NOMO-1 treated with DMSO at 0.1 percent for 48 hours (cell line): ENCODE measurements around the gene EHBP1L1.

Source experiments
- DNase-seq: peaks from one replicate; lab custom pipeline; 2025; ENCODE audit not compliant: unreplicated experiment; lab: John Stamatoyannopoulos, UW

Gene EHBP1L1

GRCh38 chr11:65613091-65613928 lies 37.5 kb downstream of the EHBP1L1 start:
- no peak for DNase-seq

DNA sequence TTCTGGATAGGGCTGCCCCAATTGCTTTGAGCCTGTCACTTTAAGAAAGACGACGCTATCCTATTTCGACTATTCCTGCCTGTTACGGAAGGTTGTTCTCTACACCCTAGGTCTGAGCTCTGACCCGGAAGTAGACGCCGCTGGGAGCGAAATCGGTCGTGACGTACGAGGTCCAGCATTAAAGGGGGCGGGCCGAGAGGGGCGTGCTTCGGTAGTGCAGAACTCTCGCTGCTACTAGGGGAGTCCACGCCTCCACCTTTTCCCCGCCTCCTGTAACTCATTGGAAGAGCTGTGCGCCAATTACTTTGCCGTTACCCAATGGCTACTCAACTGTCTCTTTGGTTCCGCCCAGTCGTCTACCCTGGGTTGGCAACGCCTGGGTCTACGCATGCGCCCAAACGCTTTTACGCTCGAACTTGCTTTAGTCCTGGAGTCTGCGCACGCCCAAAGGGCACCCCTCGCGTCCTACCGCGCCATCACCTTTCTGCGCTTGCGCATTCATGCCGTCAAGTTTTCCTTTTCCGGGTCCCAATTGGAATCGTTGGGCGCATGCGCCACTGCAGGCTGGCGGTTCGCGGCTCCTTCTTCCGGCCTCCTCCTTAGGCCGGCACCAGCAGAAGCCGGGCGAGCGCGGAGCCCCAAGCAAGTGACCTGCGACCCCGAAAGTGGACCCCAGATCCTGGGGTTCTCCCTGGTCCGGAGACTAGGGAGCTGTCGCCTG lies 39.5 kb downstream of the EHBP1L1 start, which contains the start of gene PCNX3:
TSS of gene PCNX3 (plus strand) at position 548 of the 721 bp plus-strand sequence. CDS start 536 bp downstream, outside the sequence.
- peak; percentile 100 for DNase-seq

GRCh38 chr11:65615950-65616574 lies 40.2 kb downstream of the EHBP1L1 start:
- DNase-seq, result peak; percentile 12

DNA sequence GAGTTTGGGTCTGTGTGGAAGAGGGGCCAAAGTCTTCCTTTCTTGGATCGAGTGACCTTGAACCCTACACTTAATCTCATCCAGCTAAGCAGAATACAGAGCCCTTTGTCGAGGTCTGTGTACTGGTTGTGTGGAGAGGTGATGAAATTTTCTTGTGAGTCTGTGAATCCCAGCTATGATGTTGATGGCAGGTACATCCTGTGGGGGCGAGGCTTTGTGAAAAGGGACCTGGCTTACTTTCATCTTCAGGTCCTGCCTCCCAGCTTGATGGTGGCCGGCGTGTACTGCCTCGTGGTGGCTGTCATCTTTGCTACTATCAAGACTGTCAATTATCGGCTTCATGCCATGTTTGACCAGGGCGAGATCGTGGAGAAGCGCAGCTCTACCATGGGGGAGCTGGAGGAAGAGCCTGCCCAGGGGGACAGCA lies 40.7 kb downstream of the EHBP1L1 start:
- DNase-seq, result no peak

DNA sequence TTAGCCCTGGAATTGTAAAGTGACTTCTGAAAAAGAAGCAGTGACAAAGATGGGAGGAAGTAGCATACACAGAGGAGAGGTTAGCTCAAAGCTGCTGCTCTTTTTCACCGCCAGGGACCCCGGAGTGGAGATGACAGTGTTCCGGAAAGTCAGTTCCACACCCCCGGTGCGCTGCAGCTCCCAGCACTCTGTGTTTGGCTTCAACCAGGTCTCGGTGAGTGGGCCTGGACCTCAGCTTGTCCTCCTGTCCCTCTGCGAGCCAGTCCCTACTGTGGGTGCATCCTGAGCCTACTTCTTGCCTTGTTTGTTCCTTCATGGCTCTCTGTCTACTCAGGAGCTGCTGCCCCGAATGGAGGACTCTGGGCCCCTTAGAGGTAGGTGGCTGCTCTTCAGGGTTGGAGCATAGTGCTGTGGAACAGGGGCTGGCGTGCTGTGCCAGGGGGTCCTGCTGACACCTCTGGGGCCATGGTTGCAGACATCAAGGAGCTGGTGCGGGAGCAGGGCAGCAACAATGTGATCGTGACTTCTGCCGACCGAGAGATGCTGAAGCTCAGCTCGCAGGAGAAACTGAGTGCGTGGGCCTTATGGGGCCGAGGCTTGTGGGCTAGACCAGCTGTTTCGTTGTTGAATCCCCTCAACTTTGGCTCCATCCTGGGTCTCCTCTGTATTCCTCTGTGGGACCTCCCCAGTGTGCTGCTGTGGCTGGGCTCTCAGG lies 41.4 kb downstream of the EHBP1L1 start:
- no peak for DNase-seq

DNA sequence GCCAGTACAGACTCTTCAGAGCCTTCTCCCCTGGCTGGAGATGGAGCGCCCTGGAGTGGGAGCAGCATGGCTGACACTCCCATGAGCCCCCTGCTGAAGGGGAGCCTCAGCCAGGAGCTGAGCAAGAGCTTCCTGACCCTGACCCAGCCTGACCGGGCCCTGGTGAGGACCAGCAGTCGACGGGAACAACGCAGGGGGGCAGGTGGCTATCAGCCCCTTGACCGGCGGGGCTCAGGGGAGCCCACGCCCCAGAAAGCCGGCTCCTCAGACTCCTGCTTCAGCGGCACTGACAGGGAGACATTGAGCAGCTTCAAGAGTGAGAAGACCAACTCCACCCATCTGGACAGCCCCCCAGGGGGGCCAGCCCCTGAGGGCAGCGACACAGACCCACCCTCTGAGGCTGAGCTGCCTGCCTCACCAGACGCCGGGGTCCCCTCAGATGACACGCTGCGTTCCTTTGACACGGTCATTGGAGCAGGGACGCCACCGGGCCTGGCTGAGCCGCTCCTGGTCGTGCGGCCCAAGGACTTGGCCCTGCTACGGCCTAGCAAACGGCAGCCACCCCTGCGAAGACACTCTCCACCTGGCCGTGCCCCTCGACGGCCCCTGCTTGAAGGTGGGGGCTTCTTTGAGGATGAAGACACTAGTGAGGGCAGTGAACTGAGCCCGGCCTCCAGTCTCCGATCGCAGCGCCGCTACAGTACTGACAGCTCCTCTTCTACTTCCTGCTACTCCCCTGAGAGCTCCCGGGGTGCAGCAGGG lies 42.3 kb downstream of the EHBP1L1 start:
- no peak for DNase-seq

DNA sequence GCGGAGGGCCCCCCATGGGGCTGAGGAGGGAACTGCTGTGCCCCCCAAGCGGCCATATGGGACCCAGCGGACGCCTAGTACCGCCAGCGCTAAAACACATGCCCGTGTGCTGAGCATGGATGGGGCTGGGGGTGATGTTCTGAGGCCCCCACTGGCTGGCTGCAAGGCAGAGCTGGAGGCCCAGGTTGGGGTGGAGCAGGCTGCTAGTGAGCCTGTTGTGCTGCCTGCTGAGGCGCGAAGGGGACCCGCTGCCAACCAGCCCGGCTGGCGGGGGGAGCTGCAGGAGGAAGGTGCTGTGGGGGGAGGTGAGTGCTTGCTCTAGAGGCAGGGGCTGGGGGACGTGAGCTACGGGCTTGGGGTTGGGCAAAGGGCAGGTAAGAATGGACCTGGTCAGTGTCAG lies 42.9 kb downstream of the EHBP1L1 start:
- DNase-seq, result no peak

DNA sequence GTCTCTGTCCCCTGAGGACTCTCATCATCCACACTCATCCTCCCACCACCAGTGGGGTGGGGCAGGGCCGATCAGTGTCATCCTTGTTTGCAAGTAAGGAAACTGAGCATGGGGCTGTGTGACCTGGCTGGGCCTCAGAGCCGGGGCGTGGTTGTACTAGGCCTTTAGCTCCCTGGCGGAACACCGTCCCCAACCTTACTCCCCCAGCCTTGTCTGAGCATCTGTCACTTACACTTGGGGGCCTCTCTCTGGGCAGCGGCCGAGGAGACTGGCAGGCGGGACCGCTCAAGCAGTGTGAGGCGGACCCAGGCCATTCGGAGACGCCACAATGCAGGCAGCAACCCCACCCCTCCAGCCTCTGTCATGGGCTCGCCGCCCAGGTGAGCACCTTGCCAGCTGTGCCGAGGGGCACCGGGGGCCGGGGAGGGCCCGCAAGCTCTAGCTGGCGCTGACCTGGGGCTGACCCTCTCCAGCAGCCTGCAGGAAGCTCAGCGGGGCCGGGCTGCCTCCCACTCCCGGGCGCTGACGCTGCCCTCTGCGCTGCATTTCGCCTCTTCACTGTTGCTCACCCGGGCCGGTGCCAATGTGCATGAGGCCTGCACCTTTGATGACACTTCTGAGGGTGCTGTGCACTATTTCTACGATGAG lies 43.6 kb downstream of the EHBP1L1 start:
- DNase-seq, result no peak

GRCh38 chr11:65620666-65621065 lies 44.8 kb downstream of the EHBP1L1 start:
- no peak for DNase-seq

DNA sequence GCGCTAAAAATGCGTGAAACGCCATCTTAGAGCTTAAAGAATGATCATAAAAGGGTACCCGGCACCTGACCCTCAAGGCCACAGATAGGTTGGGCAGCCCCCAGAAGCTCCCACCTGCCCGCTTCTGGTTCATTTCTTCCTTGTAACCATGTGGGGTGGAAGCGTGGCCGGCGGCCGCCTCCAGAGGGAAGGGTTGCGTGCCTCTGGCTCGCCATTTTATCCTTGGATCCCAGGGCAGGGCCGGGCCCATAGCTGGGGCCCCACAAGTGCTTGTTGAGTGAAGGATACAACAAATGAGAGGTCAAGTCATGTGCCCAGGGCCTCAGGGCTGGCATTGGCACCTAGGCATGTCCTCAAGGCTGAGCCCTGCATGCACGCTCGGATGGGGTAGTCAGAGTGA lies 45.6 kb downstream of the EHBP1L1 start:
- DNase-seq, result no peak

GRCh38 chr11:65622011-65622410 lies 46.2 kb downstream of the EHBP1L1 start:
- DNase-seq, result no peak

- DNase-seq, result no peak
Measured at GRCh38 chr11:65623177-65623576, 47.3 kb downstream of the EHBP1L1 start.

DNA sequence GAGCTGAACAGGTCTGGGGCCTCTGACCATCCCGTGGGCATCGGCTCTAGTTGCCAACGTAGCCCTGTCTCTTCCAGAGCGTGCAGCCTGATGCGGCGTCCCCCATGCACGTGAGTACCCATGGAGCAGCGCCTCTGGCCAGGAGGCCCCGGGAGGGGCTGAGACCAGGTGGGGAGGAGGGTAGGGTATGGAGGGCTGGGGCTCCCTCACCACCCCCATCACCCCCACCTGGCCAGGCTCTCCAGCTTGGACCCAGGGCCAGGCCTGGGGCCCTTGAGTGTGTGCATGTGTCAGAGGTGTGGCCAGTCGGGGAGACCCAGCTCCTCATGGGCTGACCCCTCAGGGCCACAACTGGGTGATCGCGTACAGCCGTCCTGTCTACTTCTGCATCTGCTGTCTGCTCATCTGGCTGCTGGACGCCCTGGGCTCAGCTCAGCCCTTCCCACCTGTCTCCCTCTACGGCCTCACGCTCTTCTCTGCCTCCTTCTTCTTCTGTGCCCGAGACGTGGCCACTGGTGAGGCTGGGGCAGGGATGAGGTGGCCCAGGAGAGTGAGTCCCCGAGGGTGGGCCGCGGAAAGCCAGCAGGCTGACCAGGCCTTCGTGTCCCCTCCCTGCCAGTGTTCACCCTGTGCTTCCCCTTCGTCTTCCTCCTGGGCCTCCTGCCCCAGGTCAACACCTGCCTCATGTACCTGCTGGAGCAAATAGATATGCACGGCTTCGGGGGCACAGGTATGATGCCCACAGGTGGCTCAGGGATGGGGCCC lies 48.2 kb downstream of the EHBP1L1 start:
- no peak for DNase-seq

DNA sequence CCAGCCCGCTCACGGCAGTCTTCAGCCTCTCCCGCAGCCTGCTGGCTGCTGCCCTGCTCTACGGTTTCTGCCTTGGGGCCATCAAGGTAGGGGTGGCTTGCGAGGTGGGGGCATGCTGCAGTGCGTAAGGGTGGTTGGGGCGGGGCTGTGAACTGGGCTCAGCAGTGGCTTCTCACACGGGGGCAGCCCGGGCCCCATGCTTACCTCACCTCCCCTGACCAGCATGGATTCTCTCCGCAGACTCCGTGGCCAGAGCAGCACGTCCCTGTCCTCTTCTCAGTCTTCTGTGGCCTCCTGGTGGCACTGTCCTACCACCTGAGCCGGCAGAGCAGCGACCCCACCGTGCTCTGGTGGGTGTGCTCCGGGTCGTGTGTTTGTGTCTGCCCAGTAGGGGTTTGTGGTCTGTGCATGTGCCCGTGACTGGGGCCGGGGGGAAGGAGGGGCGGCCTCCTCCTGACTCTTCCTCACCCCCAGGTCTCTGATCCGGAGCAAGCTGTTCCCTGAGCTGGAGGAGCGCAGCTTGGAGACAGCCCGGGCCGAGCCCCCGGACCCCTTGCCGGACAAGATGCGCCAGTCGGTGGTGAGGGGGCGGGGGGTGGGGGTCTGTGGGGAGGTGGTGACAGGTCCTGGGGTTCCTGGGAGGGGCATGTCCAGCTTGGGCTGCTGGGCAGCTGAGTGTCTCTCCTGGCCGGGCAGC lies 49.2 kb downstream of the EHBP1L1 start:
- no peak for DNase-seq

GRCh38 chr11:65625628-65626342 lies 49.9 kb downstream of the EHBP1L1 start:
- DNase-seq, result peak; percentile 40

DNA sequence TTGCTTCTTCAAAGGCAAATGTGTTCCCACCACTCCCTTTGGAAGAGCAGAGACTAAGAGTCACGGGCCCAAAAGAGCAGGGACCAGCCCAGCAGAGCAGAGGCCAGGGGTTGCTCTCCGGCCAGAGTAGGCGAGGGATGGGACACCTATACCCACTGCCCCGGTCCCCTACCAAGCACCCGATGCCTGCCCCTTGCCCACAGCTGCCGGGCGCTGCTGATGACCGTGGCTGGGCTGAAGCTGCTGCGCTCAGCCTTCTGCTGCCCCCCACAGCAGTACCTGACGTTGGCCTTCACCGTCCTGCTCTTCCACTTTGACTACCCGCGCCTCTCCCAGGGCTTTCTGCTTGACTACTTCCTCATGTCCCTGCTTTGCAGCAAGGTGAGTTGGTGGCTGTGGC lies 51.3 kb downstream of the EHBP1L1 start:
- DNase-seq, result no peak

DNA sequence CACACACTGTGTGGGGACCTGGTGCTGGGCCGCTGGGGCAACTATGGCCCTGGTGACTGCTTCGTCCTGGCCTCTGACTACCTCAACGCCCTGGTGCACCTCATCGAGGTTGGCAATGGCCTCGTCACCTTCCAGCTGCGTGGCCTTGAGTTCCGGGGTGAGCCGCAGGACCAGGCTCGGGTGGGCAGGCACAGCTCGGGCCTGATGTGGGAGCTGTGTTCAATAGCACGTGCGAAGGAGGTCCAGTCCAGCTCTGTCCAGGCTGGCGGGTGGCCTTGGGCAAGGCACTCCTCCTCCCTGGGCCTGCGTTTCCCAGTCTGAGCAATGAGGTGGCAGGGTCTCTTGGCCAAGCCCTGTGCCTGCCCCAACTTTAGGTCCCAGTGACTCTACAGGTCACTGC lies 53.7 kb downstream of the EHBP1L1 start:
- no peak for DNase-seq

DNA sequence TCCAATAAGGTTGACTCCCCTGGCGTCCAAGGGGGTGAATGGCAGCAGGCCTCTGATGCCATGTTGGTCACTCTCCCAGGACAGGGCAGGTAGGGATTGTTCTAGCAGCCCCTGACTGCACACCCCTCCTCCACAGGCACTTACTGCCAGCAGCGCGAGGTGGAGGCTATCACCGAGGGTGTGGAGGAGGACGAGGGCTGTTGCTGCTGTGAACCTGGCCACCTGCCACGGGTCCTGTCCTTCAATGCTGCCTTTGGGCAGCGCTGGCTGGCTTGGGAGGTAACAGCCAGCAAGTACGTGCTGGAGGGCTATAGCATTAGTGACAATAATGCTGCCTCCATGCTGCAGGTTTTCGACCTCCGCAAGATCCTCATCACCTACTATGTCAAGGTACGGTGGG lies 54.4 kb downstream of the EHBP1L1 start:
- no peak for DNase-seq
